ENCODE data around the gene TLR10. TPM values are rescaled to one million over a fixed set of nuclear protein-coding genes. Genes with fewer than 3 reads are reported as not detected.

Gene TLR10
- total RNA-seq, 1 donor from 2014 or later, result not detected

- peak in 1 of 2 donors; percentile 67 for DNase-seq (ENCODE audit: extremely low spot score in 2 of 2)
- Histone ChIP-seq H3K36me3 (no peaks in the 10 kb centered on the region), H3K4me1 (no peaks in the 10 kb centered on the region), H3K9me3 (no peaks in the 10 kb centered on the region), H3K4me3 (no peak overlapping the region), H3K27ac (no peak overlapping the region), H3K27me3 (no peaks in the 10 kb centered on the region)
- TF ChIP-seq POLR2A (IDR thresholded peaks at IDR 0.05) (no peak), POLR2AphosphoS5 (IDR thresholded peaks at IDR 0.05; ENCODE audit: insufficient read depth in 1 of 2, low read depth in 1 of 2) (no peak)
- intact Hi-C loops (cut with DNase I), result loop anchor here (10.0 kb wide), 1 partner anchor 549 kb away; no protein-coding TSS in a partner anchor
Observed at GRCh38 chr4:38723726-38724474, 58.9 kb downstream of the TLR10 start.

- DNase-seq (ENCODE audit: extremely low spot score in 2 of 2), result no peak
- no peaks in the 10 kb centered on the region for H3K4me1 ChIP-seq
- no peak overlapping the region for H3K27ac ChIP-seq
- H3K9me3 ChIP-seq, result no peaks in the 10 kb centered on the region
- H3K4me3 ChIP-seq, result no peak overlapping the region
- intact Hi-C loops (cut with DNase I), result loop anchor here (10.0 kb wide), 1 partner anchor 548 kb away; no protein-coding TSS in a partner anchor
- no peaks in the 10 kb centered on the region for H3K27me3 ChIP-seq
- H3K36me3 ChIP-seq, result no peaks in the 10 kb centered on the region
- no peak for TF ChIP-seq POLR2AphosphoS5 (IDR thresholded peaks at IDR 0.05; ENCODE audit: insufficient read depth in 1 of 2, low read depth in 1 of 2)
- TF ChIP-seq POLR2A (IDR thresholded peaks at IDR 0.05), result no peak
- no peak for TF ChIP-seq CTCF (IDR thresholded peaks at IDR 0.05)
Observed at GRCh38 chr4:38723114-38723513, 59.7 kb downstream of the TLR10 start.

Small RNA genes within 50 kb of the gene (small RNA-seq; reads per million reads assigned to genes)
- not detected for gene RNA5SP158

Other genes with a start within 250 kb of the TLR10 start
- gene KLF3, start 118.8 kb downstream of the TLR10 start, total RNA-seq, result 85.4 TPM
- gene TLR1, start 21.8 kb upstream of the TLR10 start, total RNA-seq, result 10.3 TPM
- 8.3 TPM for gene TLR6, start 73.8 kb upstream of the TLR10 start, total RNA-seq
- 105 TPM for gene FAM114A1, start 84.8 kb upstream of the TLR10 start, total RNA-seq
- gene TMEM156, start 249.4 kb upstream of the TLR10 start, total RNA-seq, result not detected

Data from vagina (tissue), 2 donors.